Stimulated activated CD4-positive, alpha-beta T cell treated with anti-CD3 and anti-CD28 coated beads, Interleukin-15, amount 100 ng/mL, for 48 hours (primary cell): ENCODE data around the gene SLC30A10.
"Not testable (repeated sequence)": the region's sequence is repeated elsewhere in the genome, so short reads cannot be mapped to it uniquely, and the experiment has no call there.

ENCODE experiments used
- DNase-seq, 2 donors: peaks; one replicate each; pipeline ENCODE4 v3.0.0-alpha.2; 2020; ENCODE audit warnings: low read depth in 2 of 2

SLC30A10 gene

DNA sequence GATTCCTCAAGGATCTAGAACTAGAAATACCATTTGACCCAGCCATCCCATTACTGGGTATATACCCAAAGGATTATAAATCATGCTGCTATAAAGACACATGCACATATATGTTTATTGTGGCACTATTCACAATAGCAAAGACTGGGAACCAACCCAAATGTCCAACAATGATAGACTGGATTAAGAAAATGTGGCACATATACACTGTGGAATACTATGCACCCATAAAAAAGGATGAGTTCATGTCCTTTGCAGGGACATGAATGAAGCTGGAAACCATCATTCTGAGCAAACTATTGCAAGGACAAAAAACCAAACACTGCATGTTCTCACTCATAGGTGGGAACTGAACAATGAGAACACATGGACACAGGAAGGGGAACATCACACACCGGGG is 36.1 kb downstream of the SLC30A10 start:
- not testable (repeated sequence) for DNase-seq

DNA sequence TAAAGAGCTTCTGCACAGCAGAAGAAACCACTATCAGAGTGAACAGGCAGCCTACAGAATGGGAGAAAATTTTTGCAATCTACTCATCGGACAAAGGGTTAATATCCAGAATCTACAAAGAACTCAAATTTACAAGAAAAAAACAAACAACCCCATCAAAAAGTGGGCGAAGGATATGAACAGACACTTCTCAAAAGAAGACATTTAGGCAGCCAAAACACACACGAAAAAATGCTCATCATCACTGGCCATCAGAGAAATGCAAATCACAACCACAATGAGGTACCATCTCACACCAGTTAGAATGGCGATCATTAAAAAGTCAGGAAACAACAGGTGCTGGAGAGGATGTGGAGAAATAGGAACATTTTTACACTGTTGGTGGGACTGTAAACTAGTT is 36.5 kb downstream of the SLC30A10 start:
- not testable (repeated sequence) for DNase-seq

DNA sequence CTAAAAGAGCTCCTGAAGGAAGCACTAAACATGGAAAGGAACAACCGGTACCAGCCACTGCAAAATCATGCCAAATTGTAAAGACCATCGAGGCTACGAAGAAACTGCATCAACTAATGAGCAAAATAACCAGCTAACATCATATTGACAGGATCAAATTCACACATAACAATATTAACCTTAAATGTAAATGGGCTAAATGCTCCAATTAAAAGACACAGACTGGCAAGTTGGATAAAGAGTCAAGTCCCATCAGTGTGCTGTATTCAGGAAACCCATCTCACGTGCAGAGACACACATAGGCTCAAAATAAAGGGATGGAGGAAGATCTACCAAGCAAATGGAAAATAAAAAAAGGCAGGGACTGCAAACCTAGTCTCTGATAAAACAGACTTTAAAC is 39.7 kb downstream of the SLC30A10 start:
- DNase-seq: not testable (repeated sequence)

DNA sequence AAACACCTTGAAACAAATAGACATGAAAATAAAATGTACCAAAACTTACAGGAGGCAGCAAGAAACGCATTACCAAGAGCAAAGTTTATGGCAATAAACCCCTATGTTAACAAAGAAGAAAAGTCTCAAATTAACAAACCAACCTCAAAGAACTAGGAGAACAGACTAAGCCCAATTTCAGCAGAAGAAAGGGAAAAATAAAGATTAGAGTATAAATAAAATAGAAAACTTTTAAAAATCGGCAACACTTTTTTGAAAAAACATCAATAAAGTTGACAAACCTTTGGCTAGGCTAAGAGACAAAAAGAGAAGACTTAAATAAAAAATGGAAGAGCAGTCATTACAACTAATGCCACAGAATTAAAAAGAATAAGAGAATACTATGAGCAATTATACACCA is 42.7 kb downstream of the SLC30A10 start:
- DNase-seq: no peak

DNA sequence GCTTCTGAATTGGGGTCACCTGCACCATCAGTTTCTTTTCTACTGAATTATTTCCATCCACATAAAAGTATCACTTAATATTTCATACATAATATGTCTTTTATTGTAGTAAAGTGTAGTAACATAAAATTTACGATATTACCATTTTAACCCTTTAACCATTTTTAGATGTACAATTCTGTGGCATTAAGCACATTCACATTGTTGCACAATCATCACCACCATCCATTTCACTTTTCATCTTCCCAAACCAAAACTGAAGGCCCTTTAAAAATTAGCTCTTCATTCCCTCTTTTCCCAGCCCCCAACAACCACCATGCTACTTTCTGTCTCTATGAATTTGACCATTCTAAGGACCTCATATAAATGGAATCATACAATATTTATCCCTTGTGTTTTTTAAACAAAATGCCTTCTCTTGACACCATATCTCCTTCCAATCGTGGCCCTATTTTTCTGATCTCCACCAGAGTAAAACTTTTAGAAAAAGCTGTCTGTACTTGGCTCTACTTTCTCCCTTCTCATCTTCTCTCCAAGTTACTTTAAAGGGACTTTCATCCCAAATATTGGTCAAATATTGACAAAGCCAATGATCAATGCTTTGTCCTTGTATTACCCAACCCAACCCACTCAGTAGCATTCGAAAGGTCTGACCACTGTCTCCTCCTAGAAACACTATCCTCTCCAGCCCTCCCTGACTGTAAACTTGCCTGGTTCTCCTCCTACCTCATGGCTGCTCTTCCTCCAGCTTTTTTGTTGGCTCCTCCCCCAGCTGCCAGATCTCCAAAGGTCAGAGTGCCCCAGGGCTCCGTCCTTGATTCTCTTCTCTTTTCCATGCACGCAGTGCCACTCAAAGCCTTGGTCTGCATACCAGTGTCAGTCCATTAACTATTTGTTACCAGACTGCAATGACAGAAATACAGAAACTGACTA is 44.7 kb downstream of the SLC30A10 start:
- no peak for DNase-seq

DNA sequence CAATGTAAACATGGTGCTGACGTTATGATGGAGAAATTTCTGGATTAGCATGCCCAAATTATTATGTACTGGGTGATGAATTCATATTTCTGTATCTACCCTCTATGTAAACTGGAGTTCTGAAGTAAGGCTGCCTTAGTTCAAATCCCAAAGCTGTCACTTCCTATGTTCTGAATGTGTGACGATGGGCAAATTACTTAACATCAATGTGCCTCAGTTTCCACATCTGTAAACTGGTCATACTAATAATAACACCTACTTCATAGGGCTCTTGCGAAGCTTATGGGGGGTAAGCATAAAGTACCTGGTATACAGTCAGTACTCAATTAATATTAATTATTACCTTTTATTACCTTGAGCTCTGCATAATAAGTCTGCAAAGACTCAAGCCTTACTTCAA is 45.6 kb downstream of the SLC30A10 start:
- no peak for DNase-seq

DNA sequence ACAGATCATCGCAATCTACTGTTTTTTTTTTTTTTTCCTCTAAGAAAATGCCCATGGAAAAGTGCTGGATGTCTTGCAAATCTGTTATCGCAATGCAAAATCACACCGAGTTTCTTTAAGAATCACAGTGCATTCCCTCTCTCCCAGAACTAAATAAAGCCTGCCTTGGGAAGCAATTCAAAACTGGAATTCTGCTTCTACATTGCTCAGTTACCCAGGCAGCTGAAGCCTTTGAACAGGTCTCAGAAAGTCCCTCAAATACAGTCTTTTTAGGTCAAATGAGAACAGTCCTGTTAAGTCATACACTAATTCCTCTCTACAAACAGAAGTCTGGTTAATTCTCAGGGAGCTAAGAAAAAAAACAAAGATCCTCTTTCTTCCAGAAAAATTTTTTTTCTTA is 46.3 kb downstream of the SLC30A10 start:
- no peak for DNase-seq

DNA sequence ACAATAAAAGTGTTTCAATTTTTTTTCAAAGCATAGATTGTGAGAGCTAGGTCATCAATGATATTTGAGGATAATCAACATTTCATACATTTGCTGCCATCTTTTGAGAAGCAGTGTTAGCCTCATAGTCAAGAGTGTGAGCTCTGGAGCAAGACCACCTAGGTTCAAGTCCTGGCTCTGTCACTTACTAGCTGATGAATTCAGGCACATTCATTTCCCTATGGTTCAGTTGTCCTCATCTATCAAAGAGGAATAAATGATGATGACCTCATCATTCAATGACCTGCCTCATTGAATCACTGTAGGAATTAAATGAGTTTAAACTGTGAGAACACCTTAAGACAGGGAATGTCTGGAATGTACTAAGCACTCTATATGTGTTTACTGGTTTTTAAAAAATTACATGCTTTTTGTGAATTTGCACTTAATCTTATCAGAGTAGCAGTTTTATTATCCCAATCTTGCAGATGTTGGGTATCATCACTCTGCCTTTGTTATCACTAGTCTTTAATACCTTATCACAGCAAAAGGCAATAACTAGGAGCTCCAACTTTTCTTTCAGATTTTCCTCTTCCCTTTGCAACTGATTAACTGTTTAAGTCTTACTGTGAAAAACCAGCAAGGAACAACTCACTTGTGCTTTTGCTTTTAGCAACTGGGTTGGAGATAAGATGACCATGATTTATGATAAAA is 47.4 kb downstream of the SLC30A10 start:
- DNase-seq: no peak

DNA sequence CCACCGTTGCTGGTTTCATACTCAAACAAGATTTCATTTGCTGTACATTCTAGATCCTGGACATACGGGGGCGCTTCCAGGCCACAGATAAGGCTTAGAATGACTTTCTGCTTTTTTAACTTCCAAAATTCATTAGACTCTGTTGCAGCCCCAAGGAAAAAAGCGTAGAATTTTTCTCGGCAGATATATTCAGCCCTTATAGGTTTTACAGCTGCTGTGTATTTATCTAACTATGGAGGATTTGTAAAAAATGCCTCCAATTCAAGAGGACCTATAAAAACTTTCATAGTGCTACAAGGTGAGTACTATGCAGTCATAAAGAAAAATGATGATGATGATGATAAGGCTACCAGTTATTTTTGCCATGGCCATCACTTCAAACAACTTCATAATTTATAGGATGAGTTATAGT is 51.6 kb downstream of the SLC30A10 start:
- DNase-seq: no peak

DNA sequence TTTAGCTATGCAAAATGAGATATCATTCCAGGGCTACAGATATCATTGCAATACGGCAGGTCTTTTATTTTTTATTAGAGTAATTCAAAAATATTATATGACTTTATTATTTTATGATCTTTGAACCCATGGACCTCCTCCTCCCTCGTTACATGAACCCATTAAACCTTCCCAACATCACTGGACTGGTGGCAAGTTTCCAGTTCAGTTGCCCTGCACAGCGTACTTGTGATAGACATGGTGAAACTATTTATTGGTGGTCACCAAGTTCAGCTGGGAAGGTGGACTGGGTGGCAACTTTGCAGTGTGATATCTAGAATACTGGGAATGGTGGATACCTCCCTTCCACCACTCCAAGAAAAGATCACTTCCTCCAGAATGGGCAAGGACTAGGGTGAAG is 52.5 kb downstream of the SLC30A10 start:
- no peak for DNase-seq

DNA sequence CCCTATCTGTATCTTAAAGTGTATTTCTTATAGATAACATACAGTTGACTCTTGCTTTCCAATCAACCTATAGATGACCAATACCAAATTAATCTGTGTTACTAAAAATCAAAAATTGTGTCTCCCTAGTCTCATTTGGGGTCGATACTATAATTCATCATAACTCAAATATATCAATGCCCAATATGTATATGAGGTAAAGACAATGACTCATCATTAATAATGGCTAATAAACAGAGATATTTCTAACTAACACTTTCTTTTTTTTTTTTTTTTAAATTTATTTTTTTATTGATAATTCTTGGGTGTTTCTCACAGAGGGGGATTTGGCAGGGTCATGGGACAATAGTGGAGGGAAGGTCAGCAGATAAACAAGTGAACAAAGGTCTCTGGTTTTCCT is 55.8 kb downstream of the SLC30A10 start:
- DNase-seq: not testable (repeated sequence)

DNA sequence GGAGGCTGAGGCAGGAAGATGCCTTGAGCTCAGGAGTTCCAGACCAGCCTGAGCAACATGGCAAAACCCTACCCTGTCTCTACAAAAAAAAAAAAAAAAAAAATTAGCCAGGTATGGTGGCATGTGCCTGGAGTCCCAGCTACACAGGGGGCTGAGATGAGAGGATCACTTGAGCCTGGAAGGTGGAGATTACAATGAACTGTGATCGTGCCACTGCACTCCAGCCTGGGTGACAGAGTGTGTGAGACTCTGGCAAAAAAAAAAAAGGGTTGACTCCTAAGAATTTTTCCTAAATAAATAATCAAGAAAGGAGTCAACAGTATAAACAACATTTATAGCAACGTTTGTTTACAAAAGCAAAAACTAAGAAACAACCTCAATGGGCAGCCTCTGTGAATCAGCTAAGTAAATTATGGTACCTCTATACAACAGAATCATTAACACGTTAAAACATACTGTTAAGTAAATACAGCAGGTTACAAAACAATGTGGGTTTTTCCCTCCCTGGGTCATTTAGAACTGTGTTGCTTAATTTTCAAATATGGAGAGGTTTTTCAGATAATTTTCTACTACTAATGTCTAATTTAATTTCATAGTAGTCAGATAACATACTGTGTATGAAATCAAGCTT is 56.8 kb downstream of the SLC30A10 start:
- no peak for DNase-seq

DNA sequence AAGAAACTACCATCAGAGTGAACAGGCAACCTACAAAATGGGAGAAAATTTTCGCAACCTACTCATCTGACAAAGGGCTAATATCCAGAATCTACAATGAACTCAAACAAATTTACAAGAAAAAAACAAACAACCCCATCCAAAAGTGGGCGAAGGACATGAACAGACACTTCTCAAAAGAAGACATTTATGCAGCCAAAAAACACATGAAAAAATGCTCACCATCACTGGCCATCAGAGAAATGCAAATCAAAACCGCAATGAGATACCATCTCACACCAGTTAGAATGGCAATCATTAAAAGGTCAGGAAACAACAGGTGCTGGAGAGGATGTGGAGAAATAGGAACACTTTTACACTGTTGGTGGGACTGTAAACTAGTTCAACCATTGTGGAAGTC is 59.7 kb downstream of the SLC30A10 start:
- DNase-seq: not testable (repeated sequence)
